DOHH2 (cell line): ENCODE data around the gene CYBA.

Experiments used
- H3F3A ChIP-seq: fragments of 200-600 bp; sonication (generic), shearing (Covaris generic); 2 replicates; pipeline ENCODE4 v1.6.0; 2016; ENCODE audit warnings: antibody characterized with exemption, mild to moderate bottlenecking; ENCODE audit not compliant: control insufficient read depth, insufficient read depth
- H3K27ac ChIP-seq: fragments of 200-600 bp; sonication (generic); 2 replicates; pipeline ENCODE4 v1.5.1; 2014; ENCODE audit warnings: low read depth, mild to moderate bottlenecking, low read length, moderate library complexity
- H3K27me3 ChIP-seq: fragments of 200-600 bp; sonication (generic); 2 replicates; pipeline ENCODE4 v1.6.1; 2014; ENCODE audit warnings: mild to moderate bottlenecking, low read length, mixed read lengths; ENCODE audit not compliant: control insufficient read depth
- H3K36me3 ChIP-seq: fragments of 200-600 bp; sonication (generic); 2 replicates; pipeline ENCODE4 v1.6.1; 2014; ENCODE audit warnings: mild to moderate bottlenecking, low read length, moderate library complexity, mixed read lengths; ENCODE audit not compliant: control insufficient read depth
- H3K4me1 ChIP-seq: fragments of 200-600 bp; sonication (generic); 2 replicates; pipeline ENCODE4 v1.6.1; 2014; ENCODE audit warnings: mild to moderate bottlenecking, low read length, mixed read lengths; ENCODE audit not compliant: control insufficient read depth
- H3K4me2 ChIP-seq: fragments of 200-600 bp; sonication (generic); 2 replicates; pipeline ENCODE4 v1.6.0; 2014; ENCODE audit warnings: mild to moderate bottlenecking, low read length, moderate library complexity
- H3K4me3 ChIP-seq: fragments of 200-600 bp; sonication (generic); 2 replicates; pipeline ENCODE4 v1.5.1; 2014; ENCODE audit warnings: mild to moderate bottlenecking, low read length, mixed read lengths
- H3K79me2 ChIP-seq: fragments of 200-600 bp; sonication (generic); 2 replicates; pipeline ENCODE4 v1.6.1; 2014; ENCODE audit warnings: mild to moderate bottlenecking, low read length, mixed read lengths; ENCODE audit not compliant: control insufficient read depth
- H3K9me2 ChIP-seq: fragments of 200-600 bp; sonication (generic); replicated peaks from 2 replicates; pipeline ENCODE4 v1.6.1; 2014; ENCODE audit warnings: mild to moderate bottlenecking, low read length, mixed read lengths; ENCODE audit not compliant: control insufficient read depth
- H3K9me3 ChIP-seq: fragments of 200-600 bp; sonication (generic); 2 replicates; pipeline ENCODE4 v1.6.1; 2014; ENCODE audit warnings: antibody characterized with exemption, low read length, mixed read lengths; ENCODE audit not compliant: control insufficient read depth, insufficient read depth
- H4K20me1 ChIP-seq: fragments of 200-600 bp; sonication (generic); 2 replicates; pipeline ENCODE4 v1.6.0; 2014; ENCODE audit warnings: low read depth, mild to moderate bottlenecking, antibody characterized with exemption, low read length, moderate library complexity; ENCODE audit not compliant: control insufficient read depth, insufficient read depth
- EZH2phosphoT487 ChIP-seq: fragments of 200-600 bp; sonication (generic); IDR thresholded peaks from 2 replicates; pipeline ENCODE4 v1.6.1; 2017; ENCODE audit warnings: borderline replicate concordance, mild to moderate bottlenecking, antibody characterized with exemption, low read length, moderate library complexity, mixed read lengths
- TF ChIP-seq, protein P1 (sequence below): fragments of 200-600 bp; sonication (generic); IDR thresholded peaks from one replicate; pipeline ENCODE4 v1.5.1; 2014; ENCODE audit warnings: antibody characterized with exemption, mild to moderate bottlenecking, low read depth, low read length; ENCODE audit not compliant: poor library complexity, severe bottlenecking

The CYBA gene

DNA sequence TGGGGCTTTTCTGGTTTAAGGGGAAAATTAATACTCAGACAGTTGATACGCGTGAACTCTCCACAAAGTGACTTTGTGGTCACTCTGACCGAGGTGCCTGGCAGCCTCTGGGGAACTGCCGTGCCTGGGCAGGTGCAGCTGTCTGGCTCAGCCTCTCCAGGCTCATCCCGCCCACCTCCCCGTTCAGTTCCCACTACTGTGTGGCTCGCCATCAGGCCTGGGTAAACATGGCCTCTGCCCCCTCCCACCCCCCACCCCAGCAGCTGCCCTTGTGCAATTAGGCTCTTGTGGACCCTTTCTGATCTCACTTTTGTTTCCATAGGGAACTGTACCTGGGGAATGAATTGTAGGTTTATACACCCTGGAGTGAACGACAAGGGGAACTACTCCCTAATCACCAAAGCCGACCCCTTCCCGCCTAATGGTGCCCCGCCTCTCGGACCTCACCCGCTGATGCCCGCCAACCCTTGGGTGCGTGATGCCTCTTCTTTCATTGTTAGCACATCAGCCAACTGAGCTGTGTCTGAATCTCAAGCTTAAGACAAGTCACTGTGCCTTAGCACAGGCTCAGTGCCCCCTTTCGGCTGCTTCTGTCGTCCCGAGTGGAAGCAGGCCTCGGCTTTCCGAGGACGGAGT, 52.9 kb downstream of the CYBA start:
- H3K79me2 ChIP-seq: peaks cover 43% of the 10 kb centered on the region
- no peaks in the 10 kb centered on the region for H3K4me1 ChIP-seq
- no peaks in the 10 kb centered on the region for H3K9me2 ChIP-seq
- H3K27ac ChIP-seq: no peak overlapping the region
- TF ChIP-seq, protein P1, sequence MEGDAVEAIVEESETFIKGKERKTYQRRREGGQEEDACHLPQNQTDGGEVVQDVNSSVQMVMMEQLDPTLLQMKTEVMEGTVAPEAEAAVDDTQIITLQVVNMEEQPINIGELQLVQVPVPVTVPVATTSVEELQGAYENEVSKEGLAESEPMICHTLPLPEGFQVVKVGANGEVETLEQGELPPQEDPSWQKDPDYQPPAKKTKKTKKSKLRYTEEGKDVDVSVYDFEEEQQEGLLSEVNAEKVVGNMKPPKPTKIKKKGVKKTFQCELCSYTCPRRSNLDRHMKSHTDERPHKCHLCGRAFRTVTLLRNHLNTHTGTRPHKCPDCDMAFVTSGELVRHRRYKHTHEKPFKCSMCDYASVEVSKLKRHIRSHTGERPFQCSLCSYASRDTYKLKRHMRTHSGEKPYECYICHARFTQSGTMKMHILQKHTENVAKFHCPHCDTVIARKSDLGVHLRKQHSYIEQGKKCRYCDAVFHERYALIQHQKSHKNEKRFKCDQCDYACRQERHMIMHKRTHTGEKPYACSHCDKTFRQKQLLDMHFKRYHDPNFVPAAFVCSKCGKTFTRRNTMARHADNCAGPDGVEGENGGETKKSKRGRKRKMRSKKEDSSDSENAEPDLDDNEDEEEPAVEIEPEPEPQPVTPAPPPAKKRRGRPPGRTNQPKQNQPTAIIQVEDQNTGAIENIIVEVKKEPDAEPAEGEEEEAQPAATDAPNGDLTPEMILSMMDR: no peak
- no peak for TF ChIP-seq EZH2phosphoT487
- H3K27me3 ChIP-seq: no peaks in the 10 kb centered on the region
- H3K9me3 ChIP-seq: no peaks in the 10 kb centered on the region
- no peak overlapping the region for H3K4me2 ChIP-seq
- peaks cover 2% of the 10 kb centered on the region; the same call in 1 of the 2 replicates for H4K20me1 ChIP-seq
- H3F3A ChIP-seq: no peaks in the 10 kb centered on the region
- peaks cover 72% of the 10 kb centered on the region for H3K36me3 ChIP-seq
- no peak overlapping the region for H3K4me3 ChIP-seq

DNA sequence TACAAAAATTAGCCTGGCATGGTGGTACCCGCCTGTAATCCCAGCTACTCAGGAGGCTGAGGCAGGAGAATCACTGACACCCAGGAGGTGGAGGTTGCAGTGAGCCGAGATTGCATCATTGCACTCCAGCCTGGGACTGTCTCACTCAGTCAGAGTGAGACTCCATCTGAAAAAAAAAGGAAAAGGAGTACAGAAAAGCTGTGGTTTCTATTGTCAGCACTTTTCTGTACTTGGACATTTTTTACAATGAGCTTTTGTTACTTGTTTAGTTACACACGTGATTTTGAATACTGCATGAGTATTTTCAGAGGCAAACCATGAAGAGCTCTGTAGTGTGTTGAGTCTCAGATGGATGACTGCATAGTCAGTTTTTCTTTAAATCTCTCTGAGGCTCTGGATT, 54.4 kb downstream of the CYBA start:
- H3F3A ChIP-seq: no peaks in the 10 kb centered on the region
- no peaks in the 10 kb centered on the region for H3K4me1 ChIP-seq
- no peaks in the 10 kb centered on the region for H3K9me2 ChIP-seq
- peaks cover 56% of the 10 kb centered on the region for H3K79me2 ChIP-seq
- no peak overlapping the region for H3K4me2 ChIP-seq
- TF ChIP-seq, protein P1: no peak
- TF ChIP-seq EZH2phosphoT487: no peak
- H3K36me3 ChIP-seq: peaks cover 67% of the 10 kb centered on the region
- H3K27me3 ChIP-seq: no peaks in the 10 kb centered on the region
- H4K20me1 ChIP-seq: peaks cover 3% of the 10 kb centered on the region; the same call in 1 of the 2 replicates
- H3K4me3 ChIP-seq: no peak overlapping the region
- H3K27ac ChIP-seq: no peak overlapping the region
- H3K9me3 ChIP-seq: no peaks in the 10 kb centered on the region

DNA sequence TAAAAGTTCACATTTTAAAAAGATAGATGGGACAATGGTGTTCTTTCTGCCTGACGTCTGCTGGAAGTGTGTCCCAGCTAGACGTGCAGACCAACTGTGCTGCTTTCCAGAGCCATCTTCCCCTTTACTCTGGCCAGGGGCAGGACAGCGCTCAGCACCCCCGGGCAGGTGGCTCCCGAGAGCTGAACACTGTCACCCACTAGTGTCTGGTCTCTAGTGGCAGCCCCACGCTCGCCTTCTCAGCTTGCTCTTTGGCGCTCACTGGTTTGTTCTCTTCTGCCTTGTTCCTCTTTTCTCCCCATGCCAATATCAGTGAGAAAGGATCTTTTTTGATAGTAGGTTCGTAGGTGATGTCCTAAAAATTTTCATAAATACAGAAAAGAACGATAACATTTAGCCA, 54.9 kb downstream of the CYBA start:
- H3K4me1 ChIP-seq: no peaks in the 10 kb centered on the region
- peaks cover 56% of the 10 kb centered on the region for H3K79me2 ChIP-seq
- peaks cover 3% of the 10 kb centered on the region; the same call in 1 of the 2 replicates for H4K20me1 ChIP-seq
- no peaks in the 10 kb centered on the region for H3K9me3 ChIP-seq
- H3K4me3 ChIP-seq: no peak overlapping the region
- peaks cover 63% of the 10 kb centered on the region for H3K36me3 ChIP-seq
- no peak overlapping the region for H3K27ac ChIP-seq
- no peaks in the 10 kb centered on the region for H3F3A ChIP-seq
- H3K9me2 ChIP-seq: no peaks in the 10 kb centered on the region
- TF ChIP-seq, protein P1: no peak
- no peak for TF ChIP-seq EZH2phosphoT487
- H3K4me2 ChIP-seq: no peak overlapping the region
- H3K27me3 ChIP-seq: no peaks in the 10 kb centered on the region

DNA sequence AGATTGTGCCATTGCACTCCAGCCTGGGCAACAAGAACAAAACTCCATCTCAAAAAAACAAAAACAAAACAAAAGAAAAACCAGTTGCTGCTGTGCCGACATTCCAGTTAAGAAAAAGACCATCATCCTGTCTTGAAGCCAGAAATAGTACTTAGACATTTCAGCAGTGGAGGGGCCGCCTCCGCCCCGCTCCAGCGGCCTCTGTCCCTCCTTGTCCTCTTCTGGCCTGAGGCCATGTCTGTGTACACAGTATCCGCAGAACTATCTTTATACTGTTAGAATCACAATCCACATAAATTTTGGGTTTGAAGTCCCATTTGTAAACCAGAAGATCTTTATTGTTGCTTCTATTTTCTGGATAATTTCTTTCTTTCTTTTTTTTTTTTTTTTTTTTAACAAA, 55.8 kb downstream of the CYBA start:
- Histone ChIP-seq H3K4me1 (no peaks in the 10 kb centered on the region), H3K79me2 (peaks cover 58% of the 10 kb centered on the region), H4K20me1 (peaks cover 3% of the 10 kb centered on the region; the same call in 1 of the 2 replicates), H3K27ac (no peak overlapping the region), H3K4me2 (no peak overlapping the region), H3K9me2 (no peaks in the 10 kb centered on the region), H3K27me3 (no peaks in the 10 kb centered on the region), H3K4me3 (no peak overlapping the region), H3F3A (no peaks in the 10 kb centered on the region), H3K36me3 (peaks cover 61% of the 10 kb centered on the region), H3K9me3 (no peaks in the 10 kb centered on the region)
- TF ChIP-seq, protein P1: no peak
- TF ChIP-seq EZH2phosphoT487: no peak
